HepG2 (cell line): ENCODE measurements around the gene GPS1. TPM values are rescaled to one million over a fixed set of nuclear protein-coding genes. Genes with fewer than 3 reads are reported as not detected.

Source experiments
- EEA1 ChIP-seq: sonication (generic); formaldehyde crosslinking; IDR thresholded peaks from 2 replicates; pipeline ENCODE4 v1.5.1; 2020; ENCODE audit warnings: mild to moderate bottlenecking, missing genetic modification reagents, borderline replicate concordance
- FOXA1 ChIP-seq, 2 experiments: fragments of 450-650 bp in 1 of 2; sonication (generic) in 1 of 2; formaldehyde crosslinking in 1 of 2; IDR thresholded peaks; 2 replicates each; pipeline versions ENCODE4 v1.4.0 to v1.6.1; 2016 to 2020; ENCODE audit warnings: missing genetic modification reagents in 1 of 2
- HBP1 ChIP-seq: IDR thresholded peaks from 2 replicates; pipeline ENCODE4 v1.6.1; 2016; ENCODE audit warnings: low read depth, control low read depth
- HOXA9 ChIP-seq: sonication (generic); formaldehyde crosslinking; IDR thresholded peaks from 2 replicates; pipeline ENCODE4 v1.8.1; 2022; ENCODE audit warnings: missing genetic modification reagents, mild to moderate bottlenecking, moderate library complexity, borderline replicate concordance
- KDM2A ChIP-seq: sonication (generic); formaldehyde crosslinking; IDR thresholded peaks from 2 replicates; pipeline ENCODE4 v1.4.0; 2020; ENCODE audit warnings: low read depth, missing genetic modification reagents, borderline replicate concordance
- MAFF ChIP-seq: IDR thresholded peaks from 2 replicates; pipeline ENCODE4 v1.6.1; 2011; ENCODE audit warnings: low read depth, low read length, improper control_type of control experiment
- MED1 ChIP-seq: sonication (generic); formaldehyde crosslinking; IDR thresholded peaks from 2 replicates; pipeline ENCODE4 v1.4.0; 2020; ENCODE audit warnings: missing genetic modification reagents
- PPARG ChIP-seq: conservative IDR thresholded peaks from 2 replicates; pipeline ENCODE4 v1.6.1; 2016; ENCODE audit warnings: missing biosample characterization, missing genetic modification reagents
- RBM39 ChIP-seq: fragments of 200-400 bp; formaldehyde crosslinking; IDR thresholded peaks from one replicate; pipeline ENCODE4 v1.6.1; 2018; ENCODE audit warnings: antibody characterized with exemption, mild to moderate bottlenecking, low read depth, low read length; ENCODE audit not compliant: poor library complexity, severe bottlenecking
- SRF ChIP-seq: IDR thresholded peaks from 2 replicates; pipeline ENCODE4 v1.6.1; 2011; ENCODE audit warnings: mild to moderate bottlenecking, low read depth, low read length, moderate library complexity
- TRIM22 ChIP-seq: fragments of 450-650 bp; IDR thresholded peaks from 2 replicates; pipeline ENCODE4 v1.6.1; 2017
- XRCC5 ChIP-seq: fragments of 200-400 bp; formaldehyde crosslinking; optimal IDR thresholded peaks from 2 replicates; pipeline ENCODE3; 2017; ENCODE audit warnings: mild to moderate bottlenecking, low read length
- ZBED4 ChIP-seq: sonication (generic); formaldehyde crosslinking; IDR thresholded peaks from 2 replicates; pipeline ENCODE4 v1.4.0; 2020; ENCODE audit warnings: missing genetic modification reagents, borderline replicate concordance
- ZNF550 ChIP-seq: sonication (generic); formaldehyde crosslinking; IDR thresholded peaks from 2 replicates; pipeline ENCODE4 v1.4.0; 2020; ENCODE audit warnings: mild to moderate bottlenecking, missing genetic modification reagents, borderline replicate concordance
- ZNF563 ChIP-seq: sonication (generic); formaldehyde crosslinking; IDR thresholded peaks from 2 replicates; pipeline ENCODE4 v1.8.0; 2022; ENCODE audit warnings: mild to moderate bottlenecking, moderate library complexity, missing genetic modification reagents
- ZNF639 ChIP-seq: conservative IDR thresholded peaks from 2 replicates; pipeline ENCODE4 v1.6.1; 2018; ENCODE audit warnings: missing genetic modification reagents
- ZNF687 ChIP-seq: sonication (generic); formaldehyde crosslinking; IDR thresholded peaks from 2 replicates; pipeline ENCODE4 v1.5.1; 2020; ENCODE audit warnings: mild to moderate bottlenecking, missing genetic modification reagents, moderate library complexity
- ZNF768 ChIP-seq: sonication (generic); formaldehyde crosslinking; IDR thresholded peaks from 2 replicates; pipeline ENCODE4 v1.4.0; 2020; ENCODE audit warnings: missing genetic modification reagents
- ZNF878 ChIP-seq: sonication (generic); formaldehyde crosslinking; IDR thresholded peaks from 2 replicates; pipeline ENCODE4 v1.8.1; 2023; ENCODE audit warnings: mild to moderate bottlenecking, missing genetic modification reagents, moderate library complexity
- polyA plus RNA-seq, 8 experiments: library from polyadenylated mRNA; depleted of rRNA in 3 of 8; stranded (reverse) in 7 of 8; unstranded in 1 of 8; fragments of >200 nt; fragmentation: Illumina TruSeq in 4 of 8; extraction: Trizol in 4 of 8; gene quantifications; 2 replicates each; pipeline versions ENCODE4 v1.2.1 to v1.2.3, GENCODE V29; 2011 to 2016; ENCODE audit warnings: low read depth in 4 of 8, missing spikeins in 1 of 8, mixed read lengths in 1 of 8; ENCODE audit not compliant: insufficient read depth in 1 of 8
- total RNA-seq, 5 experiments: library from RNA; depleted of rRNA; stranded (reverse); fragments of >200 nt; fragmentation: Illumina TruSeq; extraction: Trizol; gene quantifications; 2 replicates each; pipeline ENCODE4 v1.2.3, GENCODE V29; 2016; ENCODE audit warnings: low read depth in 1 of 5

GPS1 gene
- total and polyA plus RNA-seq, 2 of the 13 experiments (the other 11 are each of a cell fraction or from before 2014, with no cell fraction given): 124 to 128 TPM

GRCh38 chr17:82060001-82060380 lies 8.3 kb downstream of the GPS1 start (continued):
- TF ChIP-seq ZNF639 (CRISPR knock-in tag) (no peak), EEA1 (CRISPR knock-in tag) (no peak), ZNF687 (CRISPR knock-in tag) (no peak), ZBED4 (no peak), ZNF878 (CRISPR knock-in tag) (no peak), RBM39 (peak; percentile 4), MAFF (no peak), SRF (no peak), MED1 (CRISPR knock-in tag) (no peak), FOXA1 (IDR thresholded peaks at IDR 0.05) (no peak), FOXA1 (CRISPR knock-in tag; IDR thresholded peaks at IDR 0.05) (no peak), HOXA9 (CRISPR knock-in tag) (no peak), TRIM22 (no peak), PPARG (CRISPR knock-in tag) (no peak), HBP1 (CRISPR knock-in tag) (no peak), ZNF563 (no peak), KDM2A (CRISPR knock-in tag) (no peak), XRCC5 (no peak), ZNF550 (CRISPR knock-in tag) (no peak), ZNF768 (CRISPR knock-in tag) (no peak)
